ENCODE results near the gene ABCA1.
"Not testable (repeated sequence)": the region's sequence is repeated elsewhere in the genome, so short reads cannot be mapped to it uniquely, and the experiment has no call there.

The ABCA1 gene

DNA sequence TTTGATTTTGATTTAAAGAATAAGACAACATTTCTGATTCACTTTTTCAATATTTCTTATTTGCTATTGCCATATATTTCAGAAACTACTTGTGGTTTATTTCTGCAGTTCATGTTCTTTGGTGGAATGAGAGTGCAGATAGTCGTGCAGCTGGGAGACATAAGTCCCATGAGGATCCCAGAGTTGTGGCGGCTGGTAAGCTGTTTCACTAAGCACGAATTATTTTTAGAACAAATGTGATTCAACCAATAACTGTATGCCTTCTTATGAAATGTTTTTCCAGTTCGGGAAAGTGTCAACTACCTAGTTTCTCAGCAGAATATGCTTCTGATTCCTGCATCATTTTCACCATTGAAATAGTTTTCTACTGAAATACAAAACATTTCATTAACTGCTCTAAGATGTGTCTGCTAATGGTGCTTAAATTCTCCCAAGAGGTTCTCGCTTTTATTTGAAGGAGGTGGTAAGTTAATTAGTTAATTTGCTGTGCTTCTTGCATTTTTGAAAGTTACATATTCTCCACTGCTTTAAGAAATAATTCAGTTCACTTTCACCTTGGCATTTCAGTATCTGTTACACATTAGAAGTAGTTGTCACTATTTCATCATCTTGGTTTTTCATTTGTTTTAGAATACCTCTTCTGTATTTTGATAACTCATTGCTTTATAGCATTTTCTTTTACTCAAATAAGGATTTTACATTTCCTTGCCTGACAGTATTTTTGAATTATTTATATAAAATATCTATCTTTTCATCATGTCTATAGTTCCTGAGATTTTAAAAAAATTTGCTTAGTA lies 155.0 kb downstream of the ABCA1 start:
- H3K4me1 Mint-ChIP-seq = peaks cover 6% of the 10 kb centered on the region
- peaks cover 10% of the 10 kb centered on the region for H3K36me3 Mint-ChIP-seq (ENCODE audit: low read depth)
- no peak for TF ChIP-seq CTCF (IDR thresholded peaks at IDR 0.05; ENCODE audit: unreplicated experiment in 3 of 3)
- no peak overlapping the region for H3K4me3 Mint-ChIP-seq
- H3K27ac Mint-ChIP-seq = no peak overlapping the region
- H3K27me3 Mint-ChIP-seq (ENCODE audit: low read depth) = no peaks in the 10 kb centered on the region
- no peaks in the 10 kb centered on the region for H3K9me3 Mint-ChIP-seq

DNA sequence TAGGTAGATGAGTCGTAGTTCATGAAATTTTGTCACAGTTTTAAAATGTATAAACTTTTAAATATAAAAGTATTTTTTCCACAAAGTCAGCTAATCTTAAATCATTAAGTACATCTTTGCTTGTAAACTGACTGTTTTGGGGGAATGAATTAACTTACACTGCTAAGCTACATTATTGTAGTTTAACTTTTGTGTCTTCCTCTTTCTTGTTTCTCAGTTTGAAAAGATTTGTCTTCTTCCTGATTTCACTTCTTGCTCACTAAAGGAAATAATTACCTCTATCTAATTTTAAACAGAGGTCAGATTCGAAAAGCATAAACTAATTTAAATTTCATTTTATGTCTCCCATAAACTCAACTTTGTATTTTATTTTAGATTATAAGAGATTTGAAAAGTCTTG lies 158.3 kb downstream of the ABCA1 start:
- H3K27ac Mint-ChIP-seq = no peak overlapping the region
- no peak for TF ChIP-seq CTCF (IDR thresholded peaks at IDR 0.05; ENCODE audit: unreplicated experiment in 3 of 3)
- H3K9me3 Mint-ChIP-seq = no peaks in the 10 kb centered on the region
- H3K4me1 Mint-ChIP-seq = peaks cover 11% of the 10 kb centered on the region
- H3K4me3 Mint-ChIP-seq = no peak overlapping the region
- H3K36me3 Mint-ChIP-seq (ENCODE audit: low read depth) = peaks cover 10% of the 10 kb centered on the region
- H3K27me3 Mint-ChIP-seq (ENCODE audit: low read depth) = no peaks in the 10 kb centered on the region

GRCh38 chr9:104769029-104769428 lies 158.9 kb downstream of the ABCA1 start:
- peaks cover 11% of the 10 kb centered on the region for H3K4me1 Mint-ChIP-seq
- not testable (repeated sequence) for H3K9me3 Mint-ChIP-seq; H3K27ac Mint-ChIP-seq; H3K4me3 Mint-ChIP-seq; H3K27me3 Mint-ChIP-seq (ENCODE audit: low read depth)
- peaks cover 10% of the 10 kb centered on the region for H3K36me3 Mint-ChIP-seq (ENCODE audit: low read depth)

DNA sequence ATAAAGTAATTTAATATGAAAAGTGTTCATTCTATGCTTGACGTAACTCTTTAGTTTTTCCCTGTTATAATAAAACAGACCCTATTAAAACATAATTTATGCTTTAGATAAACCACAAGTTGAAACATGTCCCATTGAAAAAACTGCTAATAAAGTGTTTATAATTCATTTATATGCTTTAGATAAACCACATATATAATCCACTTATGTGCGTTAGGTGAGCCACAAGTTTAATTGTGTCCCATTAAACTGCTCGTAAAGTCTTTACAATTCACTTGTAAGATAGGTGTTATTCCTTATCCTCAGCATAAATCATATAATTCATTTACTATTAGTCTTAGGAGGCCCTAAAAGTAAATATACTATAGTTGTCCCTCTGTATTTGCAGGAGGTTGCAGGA lies 160.4 kb downstream of the ABCA1 start:
- Mint-ChIP-seq H3K4me1 (peaks cover 7% of the 10 kb centered on the region), H3K36me3 (ENCODE audit: low read depth) (peaks cover 10% of the 10 kb centered on the region), H3K27me3 (ENCODE audit: low read depth) (no peaks in the 10 kb centered on the region), H3K9me3 (no peaks in the 10 kb centered on the region), H3K27ac (no peak overlapping the region), H3K4me3 (no peak overlapping the region)
- TF ChIP-seq CTCF (IDR thresholded peaks at IDR 0.05; ENCODE audit: unreplicated experiment in 3 of 3) = no peak

- peak overlapping the region in 1 of 3 experiments; percentile 96 for H3K4me3 Mint-ChIP-seq
- H3K9me3 Mint-ChIP-seq = no peaks in the 10 kb centered on the region
- H3K36me3 Mint-ChIP-seq (ENCODE audit: low read depth) = peaks cover 3% of the 10 kb centered on the region
- no peak overlapping the region for H3K27ac Mint-ChIP-seq
- H3K27me3 Mint-ChIP-seq (ENCODE audit: low read depth) = no peaks in the 10 kb centered on the region
- peaks cover 5% of the 10 kb centered on the region for H3K4me1 Mint-ChIP-seq
- TF ChIP-seq CTCF (IDR thresholded peaks at IDR 0.05; ENCODE audit: unreplicated experiment in 3 of 3) = no peak
Observed at GRCh38 chr9:104766025-104766424, 161.9 kb downstream of the ABCA1 start.

DNA sequence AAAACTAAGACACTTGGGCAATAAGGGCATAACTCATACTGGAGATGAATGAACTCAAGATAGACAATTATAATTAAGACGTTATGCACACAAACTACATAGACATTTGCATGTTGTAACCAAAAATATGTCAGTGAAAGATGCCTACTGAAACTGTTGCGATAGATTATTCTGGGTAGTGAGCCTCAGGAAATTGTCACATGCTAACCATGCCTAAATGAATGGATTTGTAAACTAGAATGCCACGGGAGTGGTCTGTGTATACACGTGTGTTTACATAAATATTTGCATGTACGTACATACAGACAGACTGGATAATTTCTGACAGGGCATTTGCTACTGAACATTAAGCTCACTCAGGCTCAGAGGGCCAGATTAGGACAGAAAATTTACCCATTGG lies 162.8 kb downstream of the ABCA1 start:
- Mint-ChIP-seq H3K9me3 (no peaks in the 10 kb centered on the region), H3K36me3 (ENCODE audit: low read depth) (peaks cover 4% of the 10 kb centered on the region), H3K4me1 (peaks cover 5% of the 10 kb centered on the region), H3K27me3 (ENCODE audit: low read depth) (no peaks in the 10 kb centered on the region), H3K4me3 (peak overlapping the region; percentile 91 to 96 (median 92)), H3K27ac (no peak overlapping the region)
- TF ChIP-seq CTCF (IDR thresholded peaks at IDR 0.05; ENCODE audit: unreplicated experiment in 3 of 3) = no peak

Data from nephron (organoid).